Gastroesophageal sphincter (tissue), 3 donors: ENCODE results near the gene RETREG1.

ENCODE experiments used
- CTCF ChIP-seq, 4 experiments: fragments of 200-600 bp in 2 of 4; fragments of 450-650 bp in 2 of 4; sonication (generic) in 1 of 4; IDR thresholded peaks; one replicate each; pipeline ENCODE4 v1.5.1; 2017 to 2019; ENCODE audit warnings: antibody characterized with exemption in 4 of 4, mild to moderate bottlenecking in 2 of 4, moderate library complexity in 2 of 4
- POLR2A ChIP-seq, 2 donors: fragments of 450-650 bp; IDR thresholded peaks; one replicate each; pipeline ENCODE4 v1.6.1; 2017; ENCODE audit warnings: antibody characterized with exemption in 2 of 2, mild to moderate bottlenecking in 2 of 2, moderate library complexity in 1 of 2
- POLR2AphosphoS5 ChIP-seq: sonication (generic); formaldehyde crosslinking; IDR thresholded peaks from one replicate; pipeline ENCODE4 v1.6.1; 2017; ENCODE audit warnings: antibody characterized with exemption

- TF ChIP-seq CTCF (IDR thresholded peaks at IDR 0.05): no peak
- TF ChIP-seq POLR2AphosphoS5: no peak
- no peak for TF ChIP-seq POLR2A (IDR thresholded peaks at IDR 0.05)
Observed at GRCh38 chr5:16564248-16564867, 52.4 kb downstream of the RETREG1 start.
